Urinary bladder (tissue), 4 donors: ENCODE data around the gene CBR3. TPM values are rescaled to one million over a fixed set of nuclear protein-coding genes. Genes with fewer than 3 reads are reported as not detected.

Experiments used
- DNase-seq: peaks from one replicate; pipeline ENCODE4 v3.0.0-alpha.2; 2015; ENCODE audit errors: extremely low spot score
- H3K27ac ChIP-seq: one replicate; pipeline ENCODE4 v1.5.1; 2013; ENCODE audit warnings: low read depth, mild to moderate bottlenecking, moderate library complexity
- H3K36me3 ChIP-seq: one replicate; pipeline ENCODE4 v1.6.1; 2013; ENCODE audit warnings: mild to moderate bottlenecking, moderate library complexity; ENCODE audit not compliant: insufficient read depth
- H3K4me1 ChIP-seq: one replicate; pipeline ENCODE4 v1.6.1; 2013; ENCODE audit warnings: mild to moderate bottlenecking, moderate library complexity; ENCODE audit not compliant: insufficient read depth
- H3K4me3 ChIP-seq: one replicate; pipeline ENCODE4 v1.5.1; 2013; ENCODE audit warnings: low read depth, low read length
- WGBS: extraction: QIAGEN DNeasy Blood & Tissue Kit; methylation state at CpG from one replicate; pipeline ENCODE4 v1.1.7; 2013; 5-methylcytosine and 5-hydroxymethylcytosine counted together
- polyA plus RNA-seq: library from polyadenylated mRNA; stranded (reverse); fragments of 200-250 nt; gene quantifications from one replicate; pipeline ENCODE4 v1.2.3, GENCODE V29; 2013
- total RNA-seq: library from RNA; depleted of rRNA; stranded (reverse); fragments of >200 nt; gene quantifications from one replicate; pipeline ENCODE4 v1.2.3, GENCODE V29; 2014
- donor health status: healthy with polysubstance abuse.
- donor health status: healthy.

The CBR3 gene
- total and polyA plus RNA-seq, 2 donors = 6.8 to 22.7 TPM

DNA sequence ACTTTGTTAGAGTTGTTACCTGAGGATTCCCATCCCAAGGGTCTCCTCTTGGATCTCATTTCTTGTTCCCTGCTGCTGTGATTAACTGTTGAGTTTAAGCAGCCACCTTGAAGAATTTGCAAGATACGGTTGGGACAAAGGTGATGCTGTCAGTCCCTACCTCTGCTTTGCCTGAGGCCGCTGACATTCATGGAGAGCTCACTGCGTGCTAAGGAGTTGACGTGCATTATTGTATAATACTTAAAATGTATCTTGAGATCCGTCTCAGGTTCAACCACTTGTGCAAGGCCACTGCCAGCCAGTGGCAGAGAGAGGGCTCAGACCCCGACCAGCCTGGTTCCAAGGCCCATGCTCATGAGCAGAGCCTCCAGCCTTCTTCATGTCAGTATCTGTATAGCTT lies 35.9 kb downstream of the CBR3 start:
- H3K27ac ChIP-seq = no peak overlapping the region
- H3K4me3 ChIP-seq = no peak overlapping the region
- DNase-seq = no peak
- WGBS = 95% methylated on average over 6 of the region's 6 CpGs
- H3K36me3 ChIP-seq = no peaks in the 10 kb centered on the region
- H3K4me1 ChIP-seq = no peaks in the 10 kb centered on the region

DNA sequence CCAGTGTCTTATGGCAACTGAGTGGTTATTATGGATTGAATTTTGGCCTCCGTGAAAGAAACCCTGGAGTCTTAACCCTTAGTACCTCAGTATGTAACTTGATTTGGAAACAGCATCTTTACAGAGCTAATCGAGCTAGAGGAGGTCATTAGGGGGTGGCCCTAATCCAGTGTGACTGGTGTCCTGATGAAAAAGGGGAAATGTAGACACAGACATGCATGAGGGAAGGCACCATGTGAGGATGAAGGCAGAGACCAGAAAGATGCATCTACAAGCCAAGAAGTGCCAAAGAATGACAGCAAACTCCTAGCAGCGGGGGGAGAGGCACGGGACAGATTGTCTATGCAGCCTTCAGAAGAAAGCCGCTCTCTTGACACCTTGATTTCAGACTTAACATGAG lies 36.5 kb downstream of the CBR3 start:
- WGBS = 77% methylated on average over 5 of the region's 5 CpGs
- Histone ChIP-seq H3K27ac (no peak overlapping the region), H3K4me1 (no peaks in the 10 kb centered on the region), H3K4me3 (no peak overlapping the region), H3K36me3 (no peaks in the 10 kb centered on the region)
- DNase-seq = no peak

DNA sequence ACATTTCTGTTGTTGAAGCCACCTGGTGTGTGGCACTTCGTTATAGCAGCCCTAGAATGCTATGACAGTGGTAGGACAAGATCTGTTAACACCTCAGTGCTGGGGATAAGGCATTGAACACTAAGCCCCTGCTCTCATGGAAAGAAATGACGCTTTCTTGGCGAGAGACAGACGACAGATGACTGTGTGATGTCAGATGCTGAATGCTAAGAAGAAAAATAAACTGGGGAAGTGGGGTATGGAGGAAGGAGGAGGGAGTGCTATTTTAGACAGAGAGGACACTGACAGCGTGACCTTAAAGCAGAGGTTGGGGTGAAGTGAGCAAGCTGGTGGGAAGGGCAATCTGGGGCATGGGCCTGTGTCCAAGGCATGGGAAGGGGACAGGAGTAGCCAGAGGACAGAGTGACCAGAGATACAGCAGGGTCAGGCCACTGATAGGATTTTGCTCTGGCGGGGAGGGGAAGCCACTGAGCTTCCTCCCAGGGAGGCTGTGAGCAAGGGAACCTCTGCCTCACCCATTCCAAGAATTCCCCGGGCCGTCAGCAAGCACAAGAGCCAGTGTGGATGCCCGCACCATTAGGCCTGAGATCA lies 37.0 kb downstream of the CBR3 start:
- Histone ChIP-seq H3K27ac (no peak overlapping the region), H3K36me3 (no peaks in the 10 kb centered on the region), H3K4me3 (no peak overlapping the region), H3K4me1 (no peaks in the 10 kb centered on the region)
- 78% methylated on average over 9 of the region's 9 CpGs for WGBS
- no peak for DNase-seq

DNA sequence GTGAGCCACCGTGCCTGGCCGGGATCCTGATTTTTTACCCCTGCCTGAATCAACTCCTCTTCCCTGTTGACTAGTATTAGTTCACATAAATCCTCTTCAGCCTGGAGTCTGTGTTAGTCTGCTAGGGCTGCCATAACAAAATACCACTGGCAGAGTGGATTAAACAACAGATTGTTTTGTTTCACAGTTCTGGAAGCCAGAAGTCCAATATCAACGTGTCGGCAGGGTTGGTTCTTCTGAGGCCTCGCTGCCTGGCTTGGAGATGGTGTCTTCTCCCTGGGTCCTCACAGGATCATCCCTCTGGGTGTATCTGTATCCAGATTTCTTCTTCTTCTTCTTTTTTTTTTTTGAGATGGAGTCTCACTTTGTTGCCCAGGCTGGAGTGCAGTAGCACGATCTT lies 39.9 kb downstream of the CBR3 start:
- H3K36me3 ChIP-seq = no peaks in the 10 kb centered on the region
- WGBS = 98% methylated on average over 6 of the region's 6 CpGs
- no peak for DNase-seq
- no peak overlapping the region for H3K27ac ChIP-seq
- H3K4me1 ChIP-seq = no peaks in the 10 kb centered on the region
- no peak overlapping the region for H3K4me3 ChIP-seq

DNA sequence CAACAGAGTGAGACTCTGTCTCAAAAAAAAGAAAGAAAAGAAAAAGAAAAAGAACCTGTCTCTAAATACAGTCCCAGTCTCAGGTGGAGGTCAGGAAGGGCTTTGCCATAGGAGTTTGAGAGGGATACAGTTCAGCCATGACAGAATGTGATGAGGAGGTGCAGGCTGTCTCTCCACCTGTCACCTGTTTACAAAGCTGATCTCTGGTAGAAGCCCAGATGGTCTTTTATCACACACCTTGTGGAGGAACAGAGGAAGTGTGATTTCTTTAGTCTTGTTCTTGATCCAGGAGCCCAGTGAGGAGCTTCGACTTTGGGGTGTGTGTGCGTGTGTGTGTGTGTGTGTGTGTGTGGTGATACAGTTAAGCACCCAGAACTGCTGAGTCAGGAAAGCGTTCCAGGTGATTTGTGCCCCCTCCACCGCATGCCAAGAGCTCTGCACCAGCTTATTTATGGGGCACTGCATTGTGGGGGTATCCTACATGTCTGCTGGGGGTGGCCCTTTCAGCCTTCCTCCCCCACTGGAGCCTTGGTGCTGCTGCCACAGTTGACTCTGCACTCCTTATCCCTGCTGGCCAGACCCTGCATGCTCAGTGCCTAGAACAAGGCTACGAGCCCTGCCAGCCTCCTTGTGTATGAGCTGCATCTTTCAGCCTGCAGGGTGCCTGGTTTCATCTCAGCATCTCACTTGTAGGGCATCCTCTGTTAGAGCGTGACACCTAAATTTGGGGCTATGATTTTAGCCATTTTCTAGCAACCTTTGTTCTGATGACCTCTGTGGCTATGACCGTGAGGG lies 41.1 kb downstream of the CBR3 start:
- DNase-seq = no peak
- no peaks in the 10 kb centered on the region for H3K36me3 ChIP-seq
- H3K4me3 ChIP-seq = no peak overlapping the region
- no peak overlapping the region for H3K27ac ChIP-seq
- 86% methylated on average over 7 of the region's 7 CpGs for WGBS
- H3K4me1 ChIP-seq = no peaks in the 10 kb centered on the region

DNA sequence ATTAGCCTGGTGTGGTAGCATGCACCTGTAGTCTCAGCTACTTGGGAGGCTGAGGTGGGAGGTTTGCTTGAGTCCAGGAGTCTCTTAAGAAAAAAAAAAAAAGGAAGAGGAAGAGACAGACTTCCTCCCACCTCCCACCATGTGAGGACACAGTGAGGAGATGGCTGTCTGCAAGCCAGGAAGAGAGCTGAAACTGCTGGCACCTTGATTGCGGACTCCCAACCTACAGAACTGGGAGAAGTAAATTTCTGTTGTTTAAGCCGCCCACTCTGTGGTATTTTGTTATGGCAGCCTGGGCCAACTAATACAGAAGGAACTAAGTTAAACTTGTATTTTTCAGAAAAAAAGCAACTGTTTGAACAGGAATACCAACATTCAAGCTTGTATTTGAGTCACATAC lies 43.5 kb downstream of the CBR3 start:
- Histone ChIP-seq H3K4me1 (no peaks in the 10 kb centered on the region), H3K36me3 (no peaks in the 10 kb centered on the region), H3K27ac (no peak overlapping the region), H3K4me3 (no peak overlapping the region)
- WGBS = 94% methylated on average over 2 of the region's 2 CpGs
- no peak for DNase-seq

DNA sequence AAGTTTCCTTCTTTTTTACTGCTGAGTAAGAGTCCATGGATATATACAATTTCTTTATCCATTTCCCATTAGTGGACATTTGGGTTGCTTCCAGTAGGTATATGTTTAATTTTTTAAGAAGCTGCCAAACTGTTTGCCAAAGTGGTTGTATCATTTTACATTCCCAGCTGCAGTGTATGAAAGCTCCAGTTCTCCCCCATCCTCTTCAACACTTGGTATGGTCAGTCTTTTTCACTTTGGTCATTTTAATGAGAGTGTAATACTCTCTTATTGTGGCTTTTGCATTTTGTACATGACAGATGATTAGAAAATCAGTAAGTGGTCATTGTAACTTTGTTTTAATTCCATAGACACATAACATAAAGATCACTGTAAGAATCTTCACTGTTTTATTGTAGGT lies 44.3 kb downstream of the CBR3 start:
- no peak overlapping the region for H3K4me3 ChIP-seq
- no peak overlapping the region for H3K27ac ChIP-seq
- no peaks in the 10 kb centered on the region for H3K4me1 ChIP-seq
- H3K36me3 ChIP-seq = no peaks in the 10 kb centered on the region
- DNase-seq = no peak

DNA sequence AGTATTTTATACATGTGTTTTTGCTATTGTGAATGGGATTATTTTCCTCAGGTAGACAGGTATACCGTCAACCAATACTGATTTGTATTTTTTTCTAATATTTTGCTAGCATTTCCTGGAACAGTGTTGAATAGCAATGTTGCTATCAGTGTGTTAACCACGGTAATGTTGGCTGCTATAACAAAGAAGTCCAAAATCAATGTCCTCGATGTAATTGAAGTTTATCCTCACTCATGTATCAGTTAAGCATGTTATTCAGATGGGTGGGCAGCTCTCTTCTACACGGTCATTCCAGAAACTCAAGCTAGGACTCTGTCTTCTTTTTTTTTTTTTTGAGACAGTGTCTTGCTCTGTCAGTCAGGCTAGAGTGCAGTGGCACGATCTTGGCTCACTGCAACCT lies 46.1 kb downstream of the CBR3 start:
- no peaks in the 10 kb centered on the region for H3K36me3 ChIP-seq
- 96% methylated on average over 5 of the region's 5 CpGs for WGBS
- H3K4me3 ChIP-seq = no peak overlapping the region
- H3K27ac ChIP-seq = no peak overlapping the region
- DNase-seq = no peak
- H3K4me1 ChIP-seq = no peaks in the 10 kb centered on the region

DNA sequence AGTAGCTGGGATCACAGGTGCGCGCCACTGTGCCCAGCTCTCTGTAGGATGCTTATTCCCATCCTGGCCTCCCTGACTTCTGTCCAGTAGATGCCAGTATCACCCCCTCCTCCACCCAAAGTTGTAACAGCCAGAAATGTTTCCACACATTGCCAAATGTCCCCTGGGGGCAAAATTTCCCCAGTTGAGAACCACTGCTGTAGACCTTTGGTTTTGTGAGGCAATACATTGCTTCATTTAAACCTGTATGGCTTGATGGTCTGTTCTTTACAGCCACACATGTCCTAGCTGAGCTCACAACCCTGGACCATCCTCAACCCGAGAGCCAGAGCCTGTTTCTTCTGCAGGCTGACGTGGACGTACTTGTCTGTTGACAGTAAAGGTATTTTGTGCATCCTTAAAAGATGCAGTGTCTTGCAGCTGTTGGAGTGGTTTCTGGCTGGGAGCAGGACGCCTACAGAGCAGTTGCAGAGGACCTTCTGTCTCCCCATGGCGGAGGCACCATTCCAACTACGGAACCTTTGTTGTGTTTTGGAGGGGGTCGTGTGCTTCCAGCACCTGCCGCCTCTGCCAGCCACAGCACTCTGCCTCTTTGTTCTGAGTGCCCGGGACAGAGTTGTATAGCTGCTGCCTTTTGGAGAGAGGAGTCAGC lies 48.4 kb downstream of the CBR3 start:
- H3K36me3 ChIP-seq = no peaks in the 10 kb centered on the region
- H3K4me1 ChIP-seq = no peaks in the 10 kb centered on the region
- H3K4me3 ChIP-seq = no peak overlapping the region
- no peak for DNase-seq
- H3K27ac ChIP-seq = no peak overlapping the region
- whole genome bisulfite sequencing = 89% methylated on average over 11 of the region's 11 CpGs

DNA sequence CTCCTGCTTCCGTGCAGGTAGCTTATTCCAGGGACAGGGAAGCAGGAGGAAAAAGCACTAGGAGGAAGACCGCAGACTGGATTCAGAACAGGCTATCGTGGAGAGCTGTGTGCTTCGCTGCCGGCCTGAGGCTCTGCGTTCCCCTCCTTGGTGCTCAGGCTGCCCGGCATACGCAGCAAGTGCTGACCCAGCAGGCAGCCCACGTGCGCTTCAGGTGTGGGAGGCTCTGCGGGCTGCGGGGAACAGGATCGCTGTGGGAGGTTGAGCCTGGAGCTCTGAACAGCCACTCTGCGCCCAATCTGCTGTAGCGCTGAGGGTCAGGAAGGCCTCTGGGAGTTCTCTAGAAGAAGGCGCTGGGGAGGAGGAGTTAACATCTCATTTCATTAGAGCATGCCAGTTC lies 49.7 kb downstream of the CBR3 start:
- 94% methylated on average over 16 of the region's 16 CpGs for WGBS
- no peak for DNase-seq
- Histone ChIP-seq H3K36me3 (no peaks in the 10 kb centered on the region), H3K4me1 (no peaks in the 10 kb centered on the region), H3K27ac (no peak overlapping the region), H3K4me3 (no peak overlapping the region)

DNA sequence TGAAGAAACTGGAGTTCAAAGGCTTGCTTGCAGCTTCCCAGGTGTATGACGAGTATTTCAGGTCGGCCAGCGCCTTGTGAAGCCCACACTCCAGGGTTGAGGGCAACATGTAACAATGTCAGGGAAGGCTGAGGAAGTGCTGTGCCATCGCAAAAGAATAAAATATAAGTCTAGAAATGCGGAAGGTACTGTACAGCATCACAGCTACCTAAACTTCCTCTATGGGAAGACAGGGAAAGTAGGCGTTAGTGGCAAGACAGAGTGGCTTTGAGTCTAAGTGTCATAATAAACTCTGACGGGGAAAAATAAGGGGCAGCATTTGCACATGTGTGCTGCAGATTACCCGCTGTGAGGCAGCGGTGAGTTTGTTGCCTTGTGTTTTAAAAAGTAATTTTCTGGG lies 50.6 kb downstream of the CBR3 start:
- 95% methylated on average over 9 of the region's 9 CpGs for WGBS
- H3K4me3 ChIP-seq = no peak overlapping the region
- H3K4me1 ChIP-seq = no peaks in the 10 kb centered on the region
- DNase-seq = no peak
- no peak overlapping the region for H3K27ac ChIP-seq
- H3K36me3 ChIP-seq = no peaks in the 10 kb centered on the region

DNA sequence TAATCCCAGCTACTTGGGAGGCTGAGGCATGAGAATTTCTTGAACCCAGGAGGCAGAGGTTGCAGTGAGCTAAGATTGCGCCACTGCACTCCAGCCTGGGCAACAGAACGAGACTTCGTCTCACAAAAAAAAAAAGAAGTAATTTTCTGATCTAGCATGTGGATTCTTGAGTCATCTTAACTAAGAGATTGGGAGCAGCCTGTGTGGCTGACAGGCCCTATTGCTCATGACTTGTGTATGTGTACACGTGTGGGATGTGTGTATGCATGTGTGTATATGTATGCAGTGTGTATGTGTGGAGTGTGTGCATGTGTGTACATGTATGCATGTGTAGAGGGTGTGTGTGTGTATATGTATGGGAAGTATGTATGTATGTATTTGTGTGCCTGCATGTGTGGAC lies 51.2 kb downstream of the CBR3 start:
- H3K36me3 ChIP-seq = no peaks in the 10 kb centered on the region
- H3K27ac ChIP-seq = no peak overlapping the region
- WGBS = 90% methylated on average over 4 of the region's 4 CpGs
- H3K4me1 ChIP-seq = no peaks in the 10 kb centered on the region
- H3K4me3 ChIP-seq = no peak overlapping the region
- DNase-seq = no peak

DNA sequence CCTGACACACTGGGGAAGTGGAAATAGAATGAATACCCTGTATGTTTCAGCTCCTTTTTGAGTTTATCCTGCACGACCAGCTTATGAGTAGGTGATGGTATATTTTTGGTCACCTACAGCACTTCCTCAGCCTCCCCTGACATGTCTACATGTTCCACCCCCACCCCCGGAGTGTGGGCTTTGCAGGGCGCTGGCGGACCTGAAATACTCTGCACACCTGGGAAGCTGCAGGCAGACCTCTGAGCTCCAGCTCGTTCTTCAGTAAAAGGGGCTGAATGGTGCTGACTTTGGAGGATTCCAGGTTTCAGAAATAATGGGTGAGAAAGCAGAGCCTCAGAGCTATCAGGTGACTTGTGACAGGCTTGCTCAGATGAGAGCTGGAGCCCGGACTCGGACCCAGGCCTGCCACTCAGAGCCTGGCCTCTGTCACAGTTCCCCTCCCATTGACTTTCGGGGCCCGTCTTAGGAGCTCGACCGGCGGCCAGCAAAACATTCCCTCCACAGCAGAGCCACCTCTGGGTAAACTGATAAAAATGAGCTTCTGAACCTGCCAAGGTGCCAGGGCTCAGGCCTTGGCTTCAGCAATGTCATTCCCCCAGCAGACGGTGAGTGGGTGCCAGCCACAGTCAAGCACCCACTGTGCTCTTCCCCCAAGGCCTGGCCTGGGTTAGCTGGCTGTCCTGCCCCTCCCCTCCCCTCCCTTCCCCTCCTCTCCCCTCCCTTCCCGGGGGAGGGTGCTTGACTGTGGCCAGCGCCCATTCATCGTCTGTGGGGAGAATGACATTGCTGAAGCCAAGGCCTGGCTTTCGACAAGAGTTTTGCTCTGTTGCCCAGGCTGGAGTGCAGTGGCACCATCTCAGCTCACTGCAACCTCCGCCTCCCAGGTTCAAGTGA lies 51.9 kb downstream of the CBR3 start:
- no peak for DNase-seq
- Histone ChIP-seq H3K4me3 (no peak overlapping the region), H3K36me3 (no peaks in the 10 kb centered on the region), H3K27ac (no peak overlapping the region), H3K4me1 (no peaks in the 10 kb centered on the region)
- 75% methylated on average over 18 of the region's 18 CpGs for WGBS
